GM12872 (cell line): Measurements from ENCODE around the gene LPIN3.

ENCODE experiments used
- CTCF ChIP-seq: IDR thresholded peaks from 3 replicates; pipeline ENCODE4 v1.5.1; 2011; ENCODE audit warnings: low read depth, mild to moderate bottlenecking, low read length, moderate library complexity; ENCODE audit not compliant: insufficient read depth

Gene LPIN3

GRCh38 chr20:41304424-41305079 is 36.1 kb upstream of the LPIN3 start:
- TF ChIP-seq CTCF = no peak

GRCh38 chr20:41306061-41306727 is 34.4 kb upstream of the LPIN3 start:
- no peak for TF ChIP-seq CTCF

- TF ChIP-seq CTCF = no peak
These were observed 33.6 kb upstream of the LPIN3 start for GRCh38 chr20:41307021-41307420.

- TF ChIP-seq CTCF = no peak
These were observed 32.3 kb upstream of the LPIN3 start for GRCh38 chr20:41308290-41308711.

GRCh38 chr20:41308726-41309413 is 31.8 kb upstream of the LPIN3 start:
- no peak for TF ChIP-seq CTCF

- no peak for TF ChIP-seq CTCF
These were observed 30.8 kb upstream of the LPIN3 start for GRCh38 chr20:41309817-41310216.

GRCh38 chr20:41314386-41314785 is 26.2 kb upstream of the LPIN3 start:
- TF ChIP-seq CTCF = no peak
